ENCODE results near the gene GPS1. TPM values are rescaled to one million over a fixed set of nuclear protein-coding genes. Genes with fewer than 3 reads are reported as not detected.

The GPS1 gene
- total RNA-seq, 1 donor from 2014 or later = 105 TPM

- H3K27me3 Mint-ChIP-seq (ENCODE audit: low read depth) = no peaks in the 10 kb centered on the region
- H3K4me1 Mint-ChIP-seq = no peaks in the 10 kb centered on the region
- no peak for TF ChIP-seq CTCF (IDR thresholded peaks at IDR 0.05; ENCODE audit: unreplicated experiment)
- H3K27ac Mint-ChIP-seq = no peak overlapping the region
- H3K36me3 Mint-ChIP-seq = peaks cover 5% of the 10 kb centered on the region
- H3K9me3 Mint-ChIP-seq = no peaks in the 10 kb centered on the region
- H3K4me3 Mint-ChIP-seq = no peak overlapping the region
- DNase-seq (ENCODE audit: low spot score in 2 of 2, unreplicated experiment in 2 of 2) = no peak
Measured at GRCh38 chr17:82082456-82082855, 30.8 kb downstream of the GPS1 start.

- H3K4me1 Mint-ChIP-seq = no peaks in the 10 kb centered on the region
- no peak for DNase-seq (ENCODE audit: low spot score in 2 of 2, unreplicated experiment in 2 of 2)
- no peaks in the 10 kb centered on the region for H3K9me3 Mint-ChIP-seq
- H3K27ac Mint-ChIP-seq = no peak overlapping the region
- no peaks in the 10 kb centered on the region for H3K27me3 Mint-ChIP-seq (ENCODE audit: low read depth)
- no peak overlapping the region for H3K4me3 Mint-ChIP-seq
- H3K36me3 Mint-ChIP-seq = peaks cover 5% of the 10 kb centered on the region
- TF ChIP-seq CTCF (IDR thresholded peaks at IDR 0.05; ENCODE audit: unreplicated experiment) = no peak
Measured at GRCh38 chr17:82083009-82083408, 31.3 kb downstream of the GPS1 start.

GRCh38 chr17:82083533-82084359 lies 32.0 kb downstream of the GPS1 start:
- H3K4me1 Mint-ChIP-seq = no peaks in the 10 kb centered on the region
- no peak for TF ChIP-seq CTCF (IDR thresholded peaks at IDR 0.05; ENCODE audit: unreplicated experiment)
- peaks cover 5% of the 10 kb centered on the region for H3K36me3 Mint-ChIP-seq
- H3K4me3 Mint-ChIP-seq = no peak overlapping the region
- H3K27ac Mint-ChIP-seq = no peak overlapping the region
- DNase-seq (ENCODE audit: low spot score in 2 of 2, unreplicated experiment in 2 of 2) = no peak
- no peaks in the 10 kb centered on the region for H3K27me3 Mint-ChIP-seq (ENCODE audit: low read depth)
- no peaks in the 10 kb centered on the region for H3K9me3 Mint-ChIP-seq

GRCh38 chr17:82084373-82085030 lies 32.8 kb downstream of the GPS1 start:
- DNase-seq (ENCODE audit: low spot score in 2 of 2, unreplicated experiment in 2 of 2) = no peak
- TF ChIP-seq CTCF (IDR thresholded peaks at IDR 0.05; ENCODE audit: unreplicated experiment) = no peak
- Mint-ChIP-seq H3K36me3 (peaks cover 5% of the 10 kb centered on the region), H3K9me3 (no peaks in the 10 kb centered on the region), H3K27me3 (ENCODE audit: low read depth) (no peaks in the 10 kb centered on the region), H3K4me3 (no peak overlapping the region), H3K4me1 (no peaks in the 10 kb centered on the region), H3K27ac (no peak overlapping the region)

GRCh38 chr17:82085031-82085861 lies 33.5 kb downstream of the GPS1 start:
- Mint-ChIP-seq H3K27me3 (ENCODE audit: low read depth) (no peaks in the 10 kb centered on the region), H3K36me3 (peaks cover 5% of the 10 kb centered on the region), H3K4me1 (no peaks in the 10 kb centered on the region), H3K9me3 (no peaks in the 10 kb centered on the region), H3K27ac (no peak overlapping the region), H3K4me3 (no peak overlapping the region)
- no peak for DNase-seq (ENCODE audit: low spot score in 2 of 2, unreplicated experiment in 2 of 2)
- TF ChIP-seq CTCF (IDR thresholded peaks at IDR 0.05; ENCODE audit: unreplicated experiment) = no peak
